Cardiac muscle cell (in vitro differentiated cells and primary cell): ENCODE results near the gene KCNQ5. TPM values are rescaled to one million over a fixed set of nuclear protein-coding genes. Genes with fewer than 3 reads are reported as not detected.

Source experiments
- DNase-seq, 2 donors: peaks; one replicate each; pipeline versions ENCODE4 v3.0.0 to v3.0.0-alpha.2; 2010 to 2017; ENCODE audit warnings: low read depth in 1 of 2, low spot score in 1 of 2
- H3K27ac ChIP-seq: fragments of 200-600 bp; sonication (generic); 2 replicates; pipeline ENCODE4 v1.5.1; 2016
- H3K27me3 ChIP-seq: fragments of 200-600 bp; sonication (generic); 2 replicates; pipeline ENCODE4 v1.6.0; 2016; ENCODE audit warnings: control low read depth
- H3K36me3 ChIP-seq: fragments of 200-600 bp; sonication (generic); 2 replicates; pipeline ENCODE4 v1.5.1; 2016; ENCODE audit warnings: control low read depth
- H3K4me1 ChIP-seq: fragments of 200-600 bp; sonication (generic); 2 replicates; pipeline ENCODE4 v1.8.1; 2017; ENCODE audit warnings: low read depth, mild to moderate bottlenecking, mixed run types
- H3K4me3 ChIP-seq: fragments of 200-600 bp; sonication (generic); 2 replicates; pipeline ENCODE4 v1.5.1; 2016; ENCODE audit warnings: mild to moderate bottlenecking
- H3K9me3 ChIP-seq: fragments of 200-600 bp; sonication (generic); 2 replicates; pipeline ENCODE4 v1.5.1; 2017; ENCODE audit warnings: low read depth, mild to moderate bottlenecking, control low read depth
- CTCF ChIP-seq: IDR thresholded peaks from 2 replicates; pipeline ENCODE4 v1.5.1; 2012; ENCODE audit warnings: low read depth, mild to moderate bottlenecking, low read length
- polyA plus RNA-seq: library from polyadenylated mRNA; unstranded; fragments of >200 nt; fragmentation: Nextera tagmentation; extraction: Ambion mirVana; gene quantifications from 2 replicates; pipeline ENCODE4 v1.2.1, GENCODE V29; 2016
- total RNA-seq: library from RNA; depleted of rRNA; stranded (reverse); fragments of >200 nt; gene quantifications from 2 replicates; pipeline ENCODE4 v1.2.3, GENCODE V29; 2016

KCNQ5 gene
- total and polyA plus RNA-seq, 2 experiments from 2014 or later: 31.4 to 45.4 TPM

- Histone ChIP-seq H3K9me3 (no peaks in the 10 kb centered on the region), H3K27ac (no peak overlapping the region), H3K36me3 (no peaks in the 10 kb centered on the region), H3K4me3 (no peak overlapping the region), H3K4me1 (peaks cover 14% of the 10 kb centered on the region), H3K27me3 (no peaks in the 10 kb centered on the region)
- TF ChIP-seq CTCF: no peak
- DNase-seq: no peak
Measured at GRCh38 chr6:72699159-72699558, 77.3 kb downstream of the KCNQ5 start.

GRCh38 chr6:72702421-72702820, 80.6 kb downstream of the KCNQ5 start:
- H3K9me3 ChIP-seq: no peaks in the 10 kb centered on the region
- no peak overlapping the region for H3K4me3 ChIP-seq
- H3K4me1 ChIP-seq: peaks cover 20% of the 10 kb centered on the region
- no peaks in the 10 kb centered on the region for H3K36me3 ChIP-seq
- DNase-seq: no peak
- H3K27ac ChIP-seq: peak overlapping the region; percentile 50
- no peaks in the 10 kb centered on the region for H3K27me3 ChIP-seq
- TF ChIP-seq CTCF: no peak

- H3K27ac ChIP-seq: peak overlapping the region; percentile 50
- no peaks in the 10 kb centered on the region for H3K36me3 ChIP-seq
- H3K27me3 ChIP-seq: no peaks in the 10 kb centered on the region
- DNase-seq: no peak
- no peaks in the 10 kb centered on the region for H3K9me3 ChIP-seq
- peaks cover 20% of the 10 kb centered on the region for H3K4me1 ChIP-seq
- no peak overlapping the region for H3K4me3 ChIP-seq
- TF ChIP-seq CTCF: no peak
Measured at GRCh38 chr6:72703093-72703492, 81.2 kb downstream of the KCNQ5 start.

DNA sequence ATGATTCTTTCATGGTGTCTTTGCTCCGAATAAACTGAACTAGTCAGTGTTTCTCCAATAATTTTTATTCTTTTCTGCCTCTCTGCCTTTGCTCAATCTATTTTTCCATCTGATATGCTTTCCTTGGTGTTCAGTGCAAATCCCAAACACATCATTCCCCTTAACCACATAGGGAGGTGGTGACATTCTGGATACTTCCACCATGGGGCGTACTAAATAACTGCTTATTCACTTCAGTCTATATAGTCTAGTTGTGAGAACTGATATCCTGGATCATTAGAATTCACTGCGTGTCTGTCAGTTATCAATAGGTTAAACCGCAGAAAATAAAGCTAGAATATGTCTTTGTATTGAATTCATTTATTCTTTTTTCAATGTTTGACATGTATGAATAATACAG, 83.1 kb downstream of the KCNQ5 start:
- TF ChIP-seq CTCF: no peak
- no peak overlapping the region for H3K4me3 ChIP-seq
- H3K36me3 ChIP-seq: no peaks in the 10 kb centered on the region
- H3K4me1 ChIP-seq: peaks cover 20% of the 10 kb centered on the region
- no peaks in the 10 kb centered on the region for H3K9me3 ChIP-seq
- H3K27ac ChIP-seq: no peak overlapping the region
- DNase-seq: peak in 1 of 2 donors; percentile 21
- H3K27me3 ChIP-seq: no peaks in the 10 kb centered on the region

GRCh38 chr6:72709431-72709830, 87.6 kb downstream of the KCNQ5 start:
- TF ChIP-seq CTCF: no peak
- no peak for DNase-seq
- Histone ChIP-seq H3K27me3 (no peaks in the 10 kb centered on the region), H3K4me3 (no peak overlapping the region), H3K9me3 (no peaks in the 10 kb centered on the region), H3K36me3 (no peaks in the 10 kb centered on the region), H3K27ac (no peak overlapping the region), H3K4me1 (peaks cover 6% of the 10 kb centered on the region)

GRCh38 chr6:72711731-72712130, 89.9 kb downstream of the KCNQ5 start:
- H3K36me3 ChIP-seq: no peaks in the 10 kb centered on the region
- H3K4me3 ChIP-seq: no peak overlapping the region
- no peaks in the 10 kb centered on the region for H3K27me3 ChIP-seq
- TF ChIP-seq CTCF: no peak
- H3K4me1 ChIP-seq: no peaks in the 10 kb centered on the region
- no peak for DNase-seq
- no peak overlapping the region for H3K27ac ChIP-seq
- H3K9me3 ChIP-seq: no peaks in the 10 kb centered on the region
